Measurements from ENCODE around the gene EIPR1. TPM values are rescaled to one million over a fixed set of nuclear protein-coding genes. Genes with fewer than 3 reads are reported as not detected.
A peak's percentile ranks its signal among the peaks of the same experiment; 100 is the strongest.

Gene EIPR1
- total RNA-seq, 2 donors from 2014 or later: 13.5 TPM

DNA sequence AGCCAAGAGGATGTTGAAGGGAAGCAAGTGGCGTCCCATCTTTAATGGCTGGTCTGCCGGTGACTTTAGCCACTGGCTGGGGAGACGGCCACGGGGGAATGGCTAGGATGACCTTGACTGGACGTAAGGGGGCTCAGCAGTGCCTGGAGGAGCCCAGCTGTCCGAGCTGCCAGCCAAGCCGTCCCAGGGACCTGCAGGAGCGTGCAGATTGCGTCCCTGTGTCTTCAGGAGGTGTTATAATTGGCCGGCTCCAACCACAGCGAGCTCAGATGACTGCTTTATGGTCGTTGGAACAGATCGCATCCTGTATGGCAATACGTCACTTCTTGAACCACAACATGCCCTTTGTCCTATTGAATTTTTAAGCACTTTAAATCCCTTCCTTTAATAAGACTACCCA lies 204.6 kb downstream of the EIPR1 start:
- Histone ChIP-seq H3K27ac (no peak overlapping the region), H3K9me3 (no peaks in the 10 kb centered on the region), H3K27me3 (no peaks in the 10 kb centered on the region), H3K36me3 (replicated peaks in 1 of 2; ENCODE audit: insufficient read depth in 1 of 2, low read depth in 2 of 2) (no peaks in the 10 kb centered on the region), H3K4me3 (no peak overlapping the region), H3K4me1 (no peaks in the 10 kb centered on the region)
- WGBS, 2 donors: 90 to 94% methylated on average over 14 of the region's 14 CpGs
- DNase-seq (peak in 1 of 4 donors; percentile 1), ATAC-seq (no peak)
- intact Hi-C loops (cut with DNase I): no loop called here
- TF ChIP-seq, protein P1, sequence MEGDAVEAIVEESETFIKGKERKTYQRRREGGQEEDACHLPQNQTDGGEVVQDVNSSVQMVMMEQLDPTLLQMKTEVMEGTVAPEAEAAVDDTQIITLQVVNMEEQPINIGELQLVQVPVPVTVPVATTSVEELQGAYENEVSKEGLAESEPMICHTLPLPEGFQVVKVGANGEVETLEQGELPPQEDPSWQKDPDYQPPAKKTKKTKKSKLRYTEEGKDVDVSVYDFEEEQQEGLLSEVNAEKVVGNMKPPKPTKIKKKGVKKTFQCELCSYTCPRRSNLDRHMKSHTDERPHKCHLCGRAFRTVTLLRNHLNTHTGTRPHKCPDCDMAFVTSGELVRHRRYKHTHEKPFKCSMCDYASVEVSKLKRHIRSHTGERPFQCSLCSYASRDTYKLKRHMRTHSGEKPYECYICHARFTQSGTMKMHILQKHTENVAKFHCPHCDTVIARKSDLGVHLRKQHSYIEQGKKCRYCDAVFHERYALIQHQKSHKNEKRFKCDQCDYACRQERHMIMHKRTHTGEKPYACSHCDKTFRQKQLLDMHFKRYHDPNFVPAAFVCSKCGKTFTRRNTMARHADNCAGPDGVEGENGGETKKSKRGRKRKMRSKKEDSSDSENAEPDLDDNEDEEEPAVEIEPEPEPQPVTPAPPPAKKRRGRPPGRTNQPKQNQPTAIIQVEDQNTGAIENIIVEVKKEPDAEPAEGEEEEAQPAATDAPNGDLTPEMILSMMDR (IDR thresholded peaks at IDR 0.05): no peak
- TF ChIP-seq POLR2A (IDR thresholded peaks at IDR 0.05): no peak

DNA sequence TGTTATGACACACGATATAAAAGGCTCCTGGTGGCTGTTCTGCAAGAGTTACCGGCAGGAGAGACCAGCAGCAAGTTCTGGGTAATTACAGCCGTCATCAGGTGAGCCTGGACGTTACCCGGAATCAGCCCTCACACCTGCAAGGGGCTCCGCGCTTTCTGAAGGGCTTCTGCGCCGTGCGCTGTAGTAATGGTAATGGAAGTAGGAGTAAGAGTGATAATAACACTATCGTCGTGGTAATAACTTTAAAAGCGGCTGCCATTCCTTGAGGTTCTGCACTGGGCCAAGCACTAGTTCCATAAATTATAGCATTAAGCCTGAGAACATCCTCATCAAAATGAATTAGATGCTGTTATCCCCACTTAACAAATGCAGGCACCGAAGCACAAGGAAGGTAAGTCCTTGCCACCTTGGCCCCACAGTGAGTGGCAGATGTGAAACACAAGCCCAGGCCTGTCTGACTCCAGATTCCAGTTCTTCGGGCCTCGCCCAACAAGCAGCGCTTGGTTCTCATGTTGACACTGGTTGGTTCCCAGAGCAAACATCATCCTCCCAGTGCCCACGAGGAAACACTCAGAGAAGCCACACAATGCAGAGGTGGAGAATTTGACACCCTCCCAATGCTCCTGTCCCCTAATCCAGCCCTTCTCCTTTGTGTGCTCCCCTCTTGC lies 205.2 kb downstream of the EIPR1 start:
- ATAC-seq: no peak
- 89 to 93% methylated on average over 15 to 18 of the region's 18 CpGs for WGBS, 2 donors

DNA sequence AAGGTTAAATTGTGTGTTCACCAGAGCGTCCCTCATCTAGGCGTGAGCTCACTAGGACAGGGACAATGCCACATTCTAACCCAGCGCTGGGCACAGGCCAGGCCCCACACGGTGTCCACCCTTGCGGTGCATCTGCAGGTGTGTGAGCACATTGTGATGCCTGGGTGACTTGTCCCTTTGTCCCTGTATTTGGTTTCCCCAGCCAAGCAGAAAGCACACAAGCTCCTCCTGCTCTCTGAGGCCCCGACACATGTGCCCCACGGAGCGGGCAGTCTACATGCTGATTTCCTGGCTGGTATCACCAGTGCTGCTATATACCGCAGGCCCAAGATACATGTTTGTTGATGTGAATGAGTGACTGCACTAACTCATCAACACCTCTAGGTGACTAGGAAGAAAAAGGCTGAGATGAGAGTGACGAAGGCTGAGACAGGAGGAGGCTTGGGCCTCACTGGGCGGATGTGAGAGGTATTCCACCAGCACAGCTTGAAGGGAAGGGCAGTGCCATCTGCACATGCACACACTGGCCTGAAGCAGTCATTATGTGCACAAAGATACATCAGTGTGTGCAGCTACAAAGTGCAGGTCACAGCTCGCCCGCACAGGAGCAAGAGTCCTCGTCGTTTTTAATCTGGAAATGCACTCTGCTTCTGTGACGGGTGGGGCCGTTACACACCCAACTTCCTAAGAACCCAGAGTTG lies 205.9 kb downstream of the EIPR1 start:
- Histone ChIP-seq H3K9me3 (no peaks in the 10 kb centered on the region), H3K36me3 (replicated peaks in 1 of 2; ENCODE audit: insufficient read depth in 1 of 2, low read depth in 2 of 2) (no peaks in the 10 kb centered on the region), H3K27ac (no peak overlapping the region), H3K27me3 (no peaks in the 10 kb centered on the region), H3K4me3 (no peak overlapping the region), H3K4me1 (peaks cover 3% of the 10 kb centered on the region)
- TF ChIP-seq, protein P1 (IDR thresholded peaks at IDR 0.05): no peak
- no peak for TF ChIP-seq POLR2A (IDR thresholded peaks at IDR 0.05)
- 81 to 85% methylated on average over 16 to 17 of the region's 17 CpGs for WGBS, 2 donors
- intact Hi-C loops (cut with DNase I): no loop called here
- ATAC-seq: no peak
- DNase-seq: peak in 1 of 4 donors; percentile 2

More for the DNA sequence above, 205.2 kb downstream of the EIPR1 start:
- no peak for TF ChIP-seq POLR2A (IDR thresholded peaks at IDR 0.05)
- TF ChIP-seq, protein P1 (IDR thresholded peaks at IDR 0.05): no peak
- H3K9me3 ChIP-seq: no peaks in the 10 kb centered on the region
- intact Hi-C loops (cut with DNase I): no loop called here
- no peaks in the 10 kb centered on the region for H3K27me3 ChIP-seq
- DNase-seq: peak in 1 of 4 donors; percentile 3
- no peaks in the 10 kb centered on the region for H3K4me1 ChIP-seq
- H3K4me3 ChIP-seq: no peak overlapping the region
- no peak overlapping the region for H3K27ac ChIP-seq
- H3K36me3 ChIP-seq (replicated peaks in 1 of 2; ENCODE audit: insufficient read depth in 1 of 2, low read depth in 2 of 2): no peaks in the 10 kb centered on the region

DNA sequence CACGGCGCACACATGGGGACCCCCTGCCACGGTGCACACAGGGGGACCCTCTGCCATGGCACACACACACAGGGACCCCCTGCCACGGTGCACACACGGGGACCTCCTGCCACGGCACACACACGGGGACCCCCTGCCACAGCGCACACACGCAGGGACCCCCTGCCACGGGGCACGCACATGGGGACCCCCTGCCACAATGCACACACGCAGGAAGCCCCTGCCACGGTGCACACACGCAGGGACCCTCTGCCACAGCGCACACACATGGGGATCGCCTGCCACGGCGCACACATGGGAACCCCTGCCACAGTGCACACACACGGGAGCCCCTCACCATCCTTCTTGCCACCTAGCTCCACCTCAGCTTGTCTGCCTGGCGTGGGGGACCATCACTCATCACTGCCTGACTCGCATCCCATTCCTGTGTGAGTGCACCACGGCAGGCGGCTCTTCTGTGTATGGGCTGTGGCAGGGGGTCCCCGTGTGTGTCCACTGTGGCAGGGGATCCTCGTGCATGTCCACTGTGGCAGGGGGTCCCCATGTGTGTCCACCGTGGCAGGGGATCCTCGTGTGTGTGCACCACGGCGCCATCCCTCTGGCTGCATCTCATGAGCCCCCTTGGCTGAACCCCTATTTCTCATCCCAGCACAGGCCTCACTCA lies 206.7 kb downstream of the EIPR1 start:
- intact Hi-C loops (cut with DNase I): no loop called here
- Histone ChIP-seq H3K4me3 (no peak overlapping the region), H3K36me3 (replicated peaks in 1 of 2; ENCODE audit: insufficient read depth in 1 of 2, low read depth in 2 of 2) (no peaks in the 10 kb centered on the region), H3K27ac (no peak overlapping the region), H3K27me3 (no peaks in the 10 kb centered on the region), H3K9me3 (no peaks in the 10 kb centered on the region), H3K4me1 (peaks cover 4% of the 10 kb centered on the region)
- DNase-seq: peak in 1 of 4 donors; percentile 3
- TF ChIP-seq, protein P1 (IDR thresholded peaks at IDR 0.05): no peak
- TF ChIP-seq POLR2A (IDR thresholded peaks at IDR 0.05): no peak
- no peak for ATAC-seq
- WGBS, 2 donors: 85 to 90% methylated on average over 4 to 20 of the region's 29 CpGs
